Parathyroid adenoma (tissue), 2 donors: ENCODE results near the gene ANKRD26.

Experiments
- H2AFZ ChIP-seq: fragments of 300-600 bp; sonication (generic); one replicate; pipeline ENCODE4 v1.7.0; 2017; ENCODE audit warnings: antibody characterized with exemption, mild to moderate bottlenecking
- H3K27ac ChIP-seq: fragments of 300-600 bp; sonication (generic); one replicate; pipeline ENCODE4 v1.7.0; 2017
- H3K27me3 ChIP-seq: fragments of 300-600 bp; sonication (generic); one replicate; pipeline ENCODE4 v1.7.0; 2017; ENCODE audit warnings: low read length; ENCODE audit not compliant: control insufficient read depth, insufficient read depth
- H3K36me3 ChIP-seq: fragments of 300-600 bp; sonication (generic); one replicate; pipeline ENCODE4 v1.7.0; 2017; ENCODE audit warnings: low read length; ENCODE audit not compliant: control insufficient read depth, insufficient read depth
- H3K4me1 ChIP-seq: fragments of 300-600 bp; sonication (generic); one replicate; pipeline ENCODE4 v1.7.0; 2017; ENCODE audit warnings: control low read depth
- H3K4me2 ChIP-seq: fragments of 300-600 bp; sonication (generic); one replicate; pipeline ENCODE4 v1.7.0; 2017; ENCODE audit warnings: low read length
- H3K4me3 ChIP-seq: fragments of 300-600 bp; sonication (generic); one replicate; pipeline ENCODE4 v1.7.0; 2017; ENCODE audit warnings: low read depth, low read length
- H3K79me2 ChIP-seq: fragments of 300-600 bp; sonication (generic); one replicate; pipeline ENCODE4 v1.7.0; 2017; ENCODE audit warnings: control low read depth
- H3K9ac ChIP-seq: fragments of 300-600 bp; sonication (generic); one replicate; pipeline ENCODE4 v1.7.0; 2017; ENCODE audit warnings: mild to moderate bottlenecking
- H3K9me3 ChIP-seq: fragments of 300-600 bp; sonication (generic); one replicate; pipeline ENCODE4 v1.7.0; 2017; ENCODE audit warnings: low read length; ENCODE audit not compliant: control insufficient read depth
- CTCF ChIP-seq: fragments of 300-600 bp; sonication (generic); IDR thresholded peaks from one replicate; pipeline ENCODE4 v1.7.0; 2017; ENCODE audit warnings: antibody characterized with exemption, mild to moderate bottlenecking
- donor health status: primary hyperparathyroidism.

ANKRD26 gene

GRCh38 chr10:26997610-26998009 lies 102.7 kb downstream of the ANKRD26 start:
- Histone ChIP-seq H3K9ac (no peak overlapping the region), H3K79me2 (no peaks in the 10 kb centered on the region), H3K4me2 (no peak overlapping the region), H3K4me3 (no peak overlapping the region), H3K36me3 (no peaks in the 10 kb centered on the region), H3K4me1 (no peaks in the 10 kb centered on the region), H3K27me3 (no peaks in the 10 kb centered on the region), H2AFZ (no peak overlapping the region), H3K27ac (no peak overlapping the region), H3K9me3 (no peaks in the 10 kb centered on the region)
- TF ChIP-seq CTCF = no peak

- H2AFZ ChIP-seq = no peak overlapping the region
- no peak for TF ChIP-seq CTCF
- no peaks in the 10 kb centered on the region for H3K9me3 ChIP-seq
Observed at GRCh38 chr10:26994743-26995142, 105.6 kb downstream of the ANKRD26 start.

DNA sequence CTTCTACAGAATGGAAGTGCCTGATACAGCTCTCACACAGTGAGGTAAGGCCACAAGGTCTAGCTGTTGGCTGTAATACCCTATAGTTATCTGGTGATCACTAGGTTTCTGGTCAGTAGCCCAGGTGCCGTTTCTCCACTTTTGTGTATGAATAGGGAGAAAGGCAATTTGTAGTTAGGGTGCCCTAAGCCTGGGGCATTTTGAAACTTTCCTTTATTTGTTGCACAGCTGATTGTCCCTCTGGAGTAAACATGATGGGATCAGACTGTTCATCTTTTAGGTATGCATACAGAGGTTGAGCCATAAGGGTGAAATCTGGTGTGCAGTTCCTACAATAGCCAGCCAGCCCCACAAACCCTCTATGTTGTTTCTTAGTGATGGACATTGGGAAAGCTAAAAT lies 112.4 kb downstream of the ANKRD26 start:
- no peak for TF ChIP-seq CTCF
- H3K9me3 ChIP-seq = no peaks in the 10 kb centered on the region
- H3K36me3 ChIP-seq = no peaks in the 10 kb centered on the region
- H3K27me3 ChIP-seq = no peaks in the 10 kb centered on the region
- H3K27ac ChIP-seq = no peak overlapping the region
- no peak overlapping the region for H3K4me3 ChIP-seq
- no peaks in the 10 kb centered on the region for H3K79me2 ChIP-seq
- H3K4me2 ChIP-seq = no peak overlapping the region
- no peaks in the 10 kb centered on the region for H3K4me1 ChIP-seq
- no peak overlapping the region for H2AFZ ChIP-seq
- no peak overlapping the region for H3K9ac ChIP-seq

More at GRCh38 chr10:26994743-26995142, 105.6 kb downstream of the ANKRD26 start:
- no peak overlapping the region for H3K9ac ChIP-seq
- H3K4me1 ChIP-seq = no peaks in the 10 kb centered on the region
- H3K4me2 ChIP-seq = no peak overlapping the region
- no peak overlapping the region for H3K27ac ChIP-seq
- H3K36me3 ChIP-seq = no peaks in the 10 kb centered on the region
- H3K27me3 ChIP-seq = no peaks in the 10 kb centered on the region
- no peak overlapping the region for H3K4me3 ChIP-seq
- no peaks in the 10 kb centered on the region for H3K79me2 ChIP-seq

DNA sequence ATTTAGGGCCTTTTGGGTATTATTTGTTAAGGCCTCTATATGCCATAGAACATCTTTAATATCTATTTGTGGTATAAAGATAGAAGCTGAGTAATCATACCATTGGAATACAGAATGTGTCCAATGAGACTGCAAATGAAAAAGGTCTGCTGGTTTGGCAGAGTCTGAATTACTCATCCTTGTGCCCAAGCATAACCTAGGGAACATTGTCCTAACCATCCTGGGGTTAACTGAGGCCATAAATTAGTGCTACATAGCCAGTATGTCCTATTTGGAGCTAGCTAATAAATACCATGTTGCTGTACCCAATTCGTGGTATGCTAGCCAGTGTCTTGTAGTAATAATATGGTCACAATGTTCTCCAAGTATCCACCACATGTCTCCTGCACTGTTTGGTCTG lies 117.1 kb downstream of the ANKRD26 start:
- Histone ChIP-seq H2AFZ (no peak overlapping the region), H3K9ac (no peak overlapping the region), H3K4me1 (no peaks in the 10 kb centered on the region), H3K36me3 (no peaks in the 10 kb centered on the region), H3K27ac (no peak overlapping the region), H3K9me3 (no peaks in the 10 kb centered on the region), H3K4me3 (no peak overlapping the region), H3K27me3 (no peaks in the 10 kb centered on the region), H3K4me2 (no peak overlapping the region), H3K79me2 (no peaks in the 10 kb centered on the region)
- TF ChIP-seq CTCF = no peak

- no peaks in the 10 kb centered on the region for H3K4me1 ChIP-seq
- H3K79me2 ChIP-seq = no peaks in the 10 kb centered on the region
- H3K4me2 ChIP-seq = no peak overlapping the region
- H2AFZ ChIP-seq = no peak overlapping the region
- H3K36me3 ChIP-seq = no peaks in the 10 kb centered on the region
- H3K9me3 ChIP-seq = no peaks in the 10 kb centered on the region
- no peaks in the 10 kb centered on the region for H3K27me3 ChIP-seq
- H3K9ac ChIP-seq = no peak overlapping the region
- no peak for TF ChIP-seq CTCF
- no peak overlapping the region for H3K4me3 ChIP-seq
- no peak overlapping the region for H3K27ac ChIP-seq
Observed at GRCh38 chr10:26982058-26982457, 118.2 kb downstream of the ANKRD26 start.
